Measurements from ENCODE around the gene YPEL4.
"Not testable (repeated sequence)": the region's sequence is repeated elsewhere in the genome, so short reads cannot be mapped to it uniquely, and the experiment has no call there.

Gene YPEL4, protein sequence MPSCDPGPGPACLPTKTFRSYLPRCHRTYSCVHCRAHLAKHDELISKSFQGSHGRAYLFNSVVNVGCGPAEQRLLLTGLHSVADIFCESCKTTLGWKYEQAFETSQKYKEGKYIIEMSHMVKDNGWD

GRCh38 chr11:57649826-57650738 is at the start of gene YPEL4:
Gene YPEL4 (minus strand): TSS chr11:57649912. CDS start chr11:57647107, 2,805 bp downstream.
- ATAC-seq, result peak; percentile 70 to 79

DNA sequence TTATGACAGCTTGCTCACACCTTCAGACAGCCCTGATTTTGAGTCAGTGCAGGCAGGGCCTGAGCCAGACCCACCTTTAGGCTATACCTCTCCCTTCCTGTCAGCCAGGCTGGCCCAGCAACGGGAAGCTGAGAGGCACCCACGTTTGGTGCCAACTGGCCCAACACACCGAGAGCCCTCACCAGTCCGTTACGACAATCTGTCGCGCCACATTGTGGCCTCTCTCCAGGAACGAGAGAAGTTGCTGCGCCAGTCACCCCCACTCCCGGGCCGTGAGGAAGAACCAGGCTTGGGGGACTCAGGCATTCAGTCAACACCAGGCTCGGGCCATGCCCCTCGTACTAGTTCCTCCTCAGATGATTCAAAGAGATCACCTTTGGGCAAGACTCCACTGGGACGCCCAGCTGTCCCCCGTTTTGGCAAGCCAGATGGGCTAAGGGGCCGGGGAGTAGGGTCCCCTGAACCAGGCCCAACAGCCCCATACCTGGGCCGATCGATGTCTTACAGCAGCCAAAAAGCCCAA is 49.2 kb upstream of the YPEL4 start:
- ATAC-seq, result no peak

- ATAC-seq, result not testable (repeated sequence)
These were observed 40.8 kb upstream of the YPEL4 start for GRCh38 chr11:57690474-57690873.

DNA sequence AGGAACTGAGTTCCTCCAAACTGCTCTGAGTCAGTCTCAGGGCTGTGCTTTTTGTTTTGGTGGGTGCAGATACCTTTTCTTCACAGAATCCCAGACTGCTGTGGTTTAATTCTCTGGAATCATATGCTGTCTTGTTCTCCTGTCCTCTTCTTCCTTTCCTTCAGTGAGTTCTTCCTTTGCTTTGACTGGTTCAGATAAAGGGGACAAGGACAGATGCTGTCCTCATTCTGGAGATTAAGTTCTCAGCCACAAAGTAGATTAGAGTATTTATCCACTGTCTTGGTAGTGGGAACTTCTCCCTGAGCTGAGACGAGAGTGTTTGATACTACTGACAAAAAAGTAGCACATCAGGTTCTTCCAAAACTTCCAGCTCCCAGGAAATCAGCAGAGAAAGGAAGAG is 31.5 kb upstream of the YPEL4 start:
- ATAC-seq, result no peak

- peak; percentile 38 to 62 for ATAC-seq
These were observed 30.8 kb upstream of the YPEL4 start for GRCh38 chr11:57680552-57680874.

- no peak for ATAC-seq
These were observed 29.7 kb upstream of the YPEL4 start for GRCh38 chr11:57679396-57679795.

DNA sequence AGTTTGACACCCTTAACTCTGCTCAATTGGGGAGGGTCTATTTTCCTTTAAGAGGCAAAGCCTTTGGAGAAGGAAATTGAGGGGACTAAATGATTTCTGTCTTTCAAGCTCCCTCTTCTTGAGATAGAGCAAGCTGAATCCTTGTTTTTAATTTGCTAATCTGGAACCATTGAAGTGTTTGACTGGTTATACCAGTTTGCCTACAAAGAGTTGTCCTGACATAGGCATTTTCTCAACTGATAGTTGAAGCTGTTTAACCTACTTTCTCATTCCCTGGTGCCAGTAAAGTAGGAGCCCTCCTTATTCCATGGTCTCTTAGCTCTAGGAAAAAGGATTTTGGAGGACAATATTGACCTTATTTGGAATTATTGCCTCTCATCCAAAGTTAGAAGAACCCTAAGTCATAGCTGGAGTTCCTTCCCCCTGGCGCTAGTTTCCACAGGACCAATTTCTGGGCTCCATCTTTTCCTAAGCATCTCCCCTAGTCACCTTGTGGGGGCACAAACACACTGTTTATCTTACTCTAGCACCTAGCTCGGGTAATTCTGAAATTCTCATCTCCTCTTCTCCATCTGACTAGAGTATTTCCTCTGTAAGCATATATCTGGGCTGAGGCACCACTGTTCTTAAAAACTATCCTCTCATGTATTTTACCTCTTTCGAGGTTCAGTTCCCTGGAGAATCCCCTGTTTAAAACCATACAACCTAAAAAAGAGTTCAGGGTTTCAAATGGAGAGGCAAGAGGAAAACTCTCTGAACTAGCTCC is 25.6 kb upstream of the YPEL4 start:
- no peak for ATAC-seq

DNA sequence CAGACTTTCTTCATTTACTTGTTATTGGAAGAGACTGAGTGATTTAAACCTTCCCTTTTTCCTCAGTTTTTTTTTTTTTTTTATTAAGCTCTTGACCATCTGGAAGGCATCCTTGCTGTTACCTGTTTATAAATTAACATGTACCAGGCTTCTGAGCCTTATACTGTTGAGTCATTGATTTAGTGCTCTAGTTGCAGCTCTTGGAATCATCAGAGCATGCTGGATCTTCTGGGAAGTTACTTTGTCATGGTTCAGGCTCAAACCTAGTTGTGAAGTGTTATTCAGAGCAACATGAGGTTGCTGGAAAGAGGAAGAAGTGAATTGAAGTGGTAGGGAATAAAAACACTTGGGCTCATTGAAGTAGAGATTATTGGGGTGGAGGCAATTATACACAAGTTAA is 24.5 kb upstream of the YPEL4 start:
- no peak for ATAC-seq

GRCh38 chr11:57668434-57668782 is 18.7 kb upstream of the YPEL4 start:
- ATAC-seq, result no peak

- ATAC-seq, result peak; percentile 91 to 92
These were observed 18.2 kb upstream of the YPEL4 start, which contains the start of gene ZDHHC5 for GRCh38 chr11:57667736-57668433. Gene ZDHHC5 (plus strand): TSS chr11:57668114. CDS start chr11:57673091, 4,977 bp downstream.

DNA sequence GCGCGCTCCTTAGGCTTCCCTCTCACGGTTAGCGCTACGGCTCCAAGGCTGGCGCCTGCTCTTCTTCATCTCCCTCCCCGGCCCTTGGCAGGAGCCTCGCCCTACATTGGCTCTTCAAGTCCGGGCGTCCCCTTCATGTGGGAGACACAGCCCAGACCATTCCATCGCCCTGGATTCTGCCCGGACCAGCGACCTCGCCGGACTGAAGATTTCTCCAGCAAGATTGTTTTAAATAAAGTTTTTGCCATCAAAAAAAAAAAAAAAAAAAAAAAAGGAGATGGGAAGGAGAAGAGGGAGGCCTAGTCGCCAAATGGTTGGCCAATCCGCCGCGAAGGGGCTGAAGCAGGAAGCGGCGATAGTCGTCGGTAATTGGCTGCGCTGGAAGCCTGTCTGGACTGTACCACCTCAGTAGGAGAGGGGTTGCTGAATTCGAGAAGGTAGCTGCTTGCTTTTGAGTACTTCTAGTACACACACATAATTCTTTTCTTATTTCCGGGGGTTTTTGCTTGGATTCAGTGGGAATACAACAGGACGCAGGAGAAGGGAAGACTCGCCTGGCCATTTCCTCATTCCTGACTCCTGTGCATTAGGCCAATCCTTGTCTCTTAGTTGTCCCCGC is 17.5 kb upstream of the YPEL4 start:
- peak; percentile 64 to 68 for ATAC-seq

GRCh38 chr11:57663975-57664374 is 14.3 kb upstream of the YPEL4 start:
- no peak for ATAC-seq

DNA sequence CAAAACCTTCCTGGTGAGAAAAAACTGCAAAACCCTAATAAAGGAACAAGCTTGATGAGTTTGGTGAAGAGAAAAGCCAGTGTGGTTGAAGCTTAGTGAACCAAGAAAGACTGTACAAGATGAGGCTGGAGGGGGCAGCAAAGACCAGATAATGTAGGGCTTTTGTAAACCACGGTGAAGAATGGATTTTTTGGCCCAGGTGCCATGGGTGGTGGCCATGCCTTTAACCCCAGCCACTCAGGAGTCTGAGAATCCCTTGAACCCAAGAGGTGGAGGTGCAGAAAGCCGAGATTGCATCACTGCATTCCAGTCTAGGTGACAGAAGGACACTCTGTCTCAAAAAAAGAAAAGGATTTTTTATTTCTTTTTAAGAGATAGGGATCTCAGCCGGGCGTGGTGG is 13.2 kb upstream of the YPEL4 start:
- ATAC-seq, result no peak

DNA sequence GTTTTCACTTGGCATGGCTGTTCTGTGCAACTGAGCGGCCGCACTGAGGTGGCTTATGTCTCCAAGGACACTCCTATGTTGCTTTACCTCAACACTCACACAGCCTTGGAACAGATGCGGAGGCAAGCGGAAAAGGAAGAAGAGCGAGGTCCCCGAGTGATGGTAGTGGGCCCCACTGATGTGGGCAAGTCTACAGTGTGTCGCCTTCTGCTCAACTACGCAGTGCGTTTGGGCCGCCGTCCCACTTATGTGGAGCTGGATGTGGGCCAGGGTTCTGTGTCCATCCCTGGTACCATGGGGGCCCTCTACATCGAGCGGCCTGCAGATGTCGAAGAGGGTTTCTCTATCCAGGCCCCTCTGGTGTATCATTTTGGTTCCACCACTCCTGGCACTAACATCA is 10.0 kb upstream of the YPEL4 start:
- no peak for ATAC-seq

- ATAC-seq, result no peak
These were observed 8.3 kb upstream of the YPEL4 start for GRCh38 chr11:57658023-57658361.

DNA sequence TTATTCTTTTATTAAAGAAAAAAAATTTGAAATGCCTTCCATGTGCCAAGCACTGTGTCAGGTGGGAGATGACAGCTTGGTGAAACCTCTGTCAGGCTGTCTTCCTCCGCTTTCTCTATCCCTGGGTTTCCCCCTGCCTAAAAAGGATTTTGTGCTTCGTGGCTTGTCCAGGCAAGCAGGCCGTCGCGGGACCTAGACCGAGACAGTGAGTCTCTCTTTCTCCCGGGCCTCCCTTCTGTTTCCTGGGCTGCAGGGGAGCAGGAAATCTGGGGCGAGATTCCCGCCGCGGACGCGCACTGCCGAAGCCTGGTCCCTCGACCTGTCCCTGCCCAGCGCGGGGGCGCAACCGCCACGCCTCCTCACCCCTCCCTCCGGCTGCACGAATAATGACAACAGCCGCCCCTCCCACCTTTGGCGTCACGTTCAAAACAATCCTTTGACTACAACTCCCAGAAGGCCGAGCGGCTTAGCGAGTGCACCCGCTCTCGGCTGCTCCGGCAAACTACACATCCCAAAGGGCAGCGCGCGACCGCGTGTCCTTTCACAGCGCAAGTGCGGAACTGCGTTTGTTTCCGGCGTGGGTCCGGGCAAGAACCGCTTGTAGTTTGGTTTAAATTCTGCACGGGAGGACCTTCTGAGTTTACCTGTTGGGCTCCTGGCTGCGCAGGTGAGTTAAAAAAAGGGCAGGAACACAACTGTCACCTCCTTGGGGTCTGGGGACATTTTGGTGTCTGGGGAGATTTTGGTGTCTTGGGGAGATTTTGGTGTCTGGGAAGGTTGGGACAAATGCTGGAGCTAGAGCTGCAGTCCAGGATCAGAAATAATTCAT is 7.7 kb upstream of the YPEL4 start, which contains the start of gene CLP1:
Gene CLP1, plus strand, starts transcription at position 569 of the 829 bp plus-strand sequence. CDS start 1,715 bp downstream, outside the sequence.
- peak; percentile 99 for ATAC-seq

DNA sequence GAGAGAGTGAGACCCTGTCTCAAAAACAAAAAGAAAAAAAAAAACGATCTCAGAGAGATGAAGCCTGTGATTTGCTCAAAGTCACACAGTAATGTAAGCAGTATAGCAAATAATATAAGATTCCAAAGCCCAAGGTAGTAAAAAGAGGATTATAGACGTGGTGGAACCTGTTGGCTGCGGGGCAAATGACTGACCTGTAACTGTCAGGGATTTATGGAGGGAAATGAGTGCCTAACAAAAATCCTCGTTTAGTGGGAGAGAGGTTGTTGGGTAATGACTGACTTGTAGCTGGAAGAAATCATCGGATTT is 7.1 kb upstream of the YPEL4 start:
- ATAC-seq, result no peak

DNA sequence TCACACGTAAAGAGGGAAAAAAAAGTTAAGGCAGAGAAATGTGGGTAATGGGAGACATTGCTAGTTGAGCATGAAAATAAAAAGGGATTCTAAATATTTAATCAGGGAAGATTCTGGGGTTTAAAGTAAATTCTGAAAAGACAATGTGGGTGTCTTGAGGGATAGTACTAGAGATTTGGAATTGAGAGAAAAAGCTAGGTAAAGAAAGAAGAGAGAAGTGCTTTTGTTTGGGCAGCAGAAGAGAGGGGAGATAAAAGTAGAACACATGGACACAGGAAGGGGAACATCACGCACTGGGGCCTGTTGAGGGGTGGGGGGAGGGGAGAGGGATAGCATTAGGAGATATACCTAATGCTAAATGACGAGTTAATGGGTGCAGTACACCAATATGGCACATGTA is 3.5 kb upstream of the YPEL4 start:
- no peak for ATAC-seq

DNA sequence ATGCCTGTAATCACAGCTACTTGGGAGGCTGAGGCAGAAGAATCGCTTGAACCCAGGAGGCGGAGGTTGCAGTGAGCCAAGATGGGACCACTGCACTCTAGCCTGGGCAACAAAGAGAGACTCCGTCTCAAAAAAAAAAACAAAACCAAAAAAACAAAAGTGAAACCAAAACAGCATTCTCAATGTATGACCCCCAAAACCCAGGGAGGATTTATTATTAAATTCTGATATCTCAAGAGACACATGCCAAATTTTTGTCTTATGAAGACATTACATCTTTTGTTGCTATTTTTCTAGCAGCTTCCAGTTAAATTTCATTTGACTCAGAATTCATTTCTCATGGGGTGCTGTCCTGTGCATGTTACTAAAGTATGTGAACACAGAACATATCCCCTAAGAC is 3.0 kb upstream of the YPEL4 start:
- no peak for ATAC-seq

DNA sequence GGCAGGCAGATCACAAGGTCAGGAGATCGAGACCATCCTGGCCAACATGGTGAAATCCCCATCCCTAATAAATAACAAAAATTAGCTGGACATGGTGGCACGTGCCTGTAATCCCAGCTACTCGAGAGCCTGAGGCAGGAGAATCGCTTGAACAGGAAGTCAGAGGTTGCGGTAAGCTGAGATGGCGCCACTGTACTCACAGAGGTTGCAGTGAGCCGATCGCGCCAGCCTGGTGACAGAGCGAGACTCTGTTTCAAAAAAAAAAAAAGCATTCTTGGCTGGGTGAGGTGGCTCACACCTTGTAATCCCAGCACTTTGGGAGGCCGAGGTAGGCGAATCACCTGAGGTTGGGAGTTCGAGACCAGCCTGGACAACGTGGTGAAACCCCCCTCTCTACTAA is 2.5 kb upstream of the YPEL4 start:
- ATAC-seq, result not testable (repeated sequence)

- no peak for ATAC-seq
These were observed 1.7 kb upstream of the YPEL4 start for GRCh38 chr11:57651408-57651807.

GRCh38 chr11:57650739-57651090 is 1.0 kb upstream of the YPEL4 start:
- no peak for ATAC-seq
